OCI-LY7 (cell line): Measurements from ENCODE around the gene IMMP2L. TPM values are rescaled to one million over a fixed set of nuclear protein-coding genes. Genes with fewer than 3 reads are reported as not detected.

Experiments used
- BruUV-seq: library from RNA; stranded (reverse); fragments of 400-500 nt; replicated peaks from 2 replicates; lab custom pipeline; 2021; lab: Mats Ljungman, UMichigan
- CTCF ChIA-PET: fragments of 300-600 bp; sonication (Branson Sonifier 250); formaldehyde crosslinking; loops from one replicate; lab custom pipeline; 2022; ENCODE audit warnings: antibody characterized with exemption; ENCODE audit not compliant: unreplicated experiment; lab: Charles Lee
- POLR2A ChIA-PET: fragments of 300-600 bp; sonication (Branson Sonifier 250); formaldehyde crosslinking; loops from one replicate; lab custom pipeline; 2022; ENCODE audit warnings: antibody characterized with exemption; lab: Charles Lee
- DNase-seq: peaks from one replicate; pipeline ENCODE4 v3.0.0-alpha.2; 2015; ENCODE audit warnings: low spot score
- H2AFZ ChIP-seq: fragments of 200-600 bp; sonication (generic), shearing (Covaris generic); 2 replicates; pipeline ENCODE4 v1.6.1; 2014; ENCODE audit warnings: mild to moderate bottlenecking, antibody characterized with exemption, low read length, moderate library complexity
- H3K27ac ChIP-seq: fragments of 200-600 bp; sonication (generic); 2 replicates; pipeline ENCODE4 v1.5.1; 2014; ENCODE audit warnings: mixed run types, low read depth, mild to moderate bottlenecking, moderate library complexity, low read length, inconsistent platforms; ENCODE audit not compliant: poor library complexity, severe bottlenecking
- H3K36me3 ChIP-seq: fragments of 200-600 bp; sonication (generic); 2 replicates; pipeline ENCODE4 v1.6.1; 2014; ENCODE audit warnings: mild to moderate bottlenecking, antibody characterized with exemption, low read length, moderate library complexity, mixed read lengths; ENCODE audit not compliant: insufficient read depth
- H3K4me1 ChIP-seq: fragments of 200-600 bp; sonication (generic); 2 replicates; pipeline ENCODE4 v1.5.1; 2014; ENCODE audit warnings: mild to moderate bottlenecking, low read length; ENCODE audit not compliant: insufficient read depth, poor library complexity, severe bottlenecking
- H3K4me2 ChIP-seq: fragments of 200-600 bp; sonication (generic); 2 replicates; pipeline ENCODE4 v1.6.1; 2014; ENCODE audit warnings: mild to moderate bottlenecking, low read length
- H3K4me3 ChIP-seq: fragments of 200-600 bp; sonication (generic); 2 replicates; pipeline ENCODE4 v1.5.1; 2014; ENCODE audit warnings: mild to moderate bottlenecking, low read depth, low read length; ENCODE audit not compliant: poor library complexity, severe bottlenecking
- H3K79me2 ChIP-seq: fragments of 200-600 bp; sonication (generic); 2 replicates; pipeline ENCODE4 v1.6.1; 2016; ENCODE audit warnings: low read depth, mild to moderate bottlenecking, low read length, moderate library complexity, mixed read lengths; ENCODE audit not compliant: insufficient read depth
- H3K9me2 ChIP-seq: fragments of 200-600 bp; sonication (generic); 2 replicates; pipeline ENCODE4 v1.6.1; 2016; ENCODE audit warnings: mild to moderate bottlenecking, low read length, mixed read lengths; ENCODE audit not compliant: insufficient read depth
- H3K9me3 ChIP-seq: fragments of 200-600 bp; sonication (generic); 2 replicates; pipeline ENCODE4 v1.6.1; 2014; ENCODE audit warnings: mild to moderate bottlenecking, mixed run types, low read length, mixed read lengths
- H4K20me1 ChIP-seq: fragments of 200-600 bp; sonication (generic); 2 replicates; pipeline ENCODE4 v1.6.1; 2014; ENCODE audit warnings: mild to moderate bottlenecking, antibody characterized with exemption, low read length, moderate library complexity, mixed read lengths; ENCODE audit not compliant: insufficient read depth
- EZH2phosphoT487 ChIP-seq: fragments of 200-600 bp; sonication (generic); IDR thresholded peaks from 2 replicates; pipeline ENCODE4 v1.6.1; 2018; ENCODE audit warnings: low read depth, borderline replicate concordance, mild to moderate bottlenecking, mixed run types, antibody characterized with exemption, low read length, moderate library complexity, mixed read lengths
- intact Hi-C: fragments of 100-400 bp; cut with micrococcal nuclease; formaldehyde crosslinking; loops from one replicate; pipeline ENCODE4 v1.10.0; 2022; ENCODE audit not compliant: unreplicated experiment
- total RNA-seq, 2 experiments: library from RNA; depleted of rRNA in 1 of 2; stranded (reverse); fragments of >200 nt in 1 of 2; shearing (Covaris generic) in 1 of 2; gene quantifications; 2 replicates each; pipeline ENCODE4 v1.2.3, GENCODE V29; 2014 to 2022
- TF ChIP-seq, protein P1 (sequence below): fragments of 200-600 bp; sonication (generic); conservative IDR thresholded peaks from 2 replicates; pipeline ENCODE4 v1.5.1; 2014; ENCODE audit warnings: mild to moderate bottlenecking, antibody characterized with exemption, low read length, moderate library complexity, mixed read lengths

IMMP2L gene
- total RNA-seq, 2 experiments from 2014 or later = 8.0 to 25.4 TPM

GRCh38 chr7:111408724-111409123 lies 153.6 kb downstream of the IMMP2L start:
- no TSS peak for BruUV-seq
- intact Hi-C loops = no loop called here

GRCh38 chr7:111407258-111407657 lies 155.0 kb downstream of the IMMP2L start:
- no peaks in the 10 kb centered on the region for H3K9me3 ChIP-seq
- intact Hi-C loops = no loop called here
- TF ChIP-seq, protein P1, sequence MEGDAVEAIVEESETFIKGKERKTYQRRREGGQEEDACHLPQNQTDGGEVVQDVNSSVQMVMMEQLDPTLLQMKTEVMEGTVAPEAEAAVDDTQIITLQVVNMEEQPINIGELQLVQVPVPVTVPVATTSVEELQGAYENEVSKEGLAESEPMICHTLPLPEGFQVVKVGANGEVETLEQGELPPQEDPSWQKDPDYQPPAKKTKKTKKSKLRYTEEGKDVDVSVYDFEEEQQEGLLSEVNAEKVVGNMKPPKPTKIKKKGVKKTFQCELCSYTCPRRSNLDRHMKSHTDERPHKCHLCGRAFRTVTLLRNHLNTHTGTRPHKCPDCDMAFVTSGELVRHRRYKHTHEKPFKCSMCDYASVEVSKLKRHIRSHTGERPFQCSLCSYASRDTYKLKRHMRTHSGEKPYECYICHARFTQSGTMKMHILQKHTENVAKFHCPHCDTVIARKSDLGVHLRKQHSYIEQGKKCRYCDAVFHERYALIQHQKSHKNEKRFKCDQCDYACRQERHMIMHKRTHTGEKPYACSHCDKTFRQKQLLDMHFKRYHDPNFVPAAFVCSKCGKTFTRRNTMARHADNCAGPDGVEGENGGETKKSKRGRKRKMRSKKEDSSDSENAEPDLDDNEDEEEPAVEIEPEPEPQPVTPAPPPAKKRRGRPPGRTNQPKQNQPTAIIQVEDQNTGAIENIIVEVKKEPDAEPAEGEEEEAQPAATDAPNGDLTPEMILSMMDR = no peak
- TF ChIP-seq EZH2phosphoT487 = no peak
- no peak for DNase-seq
- H3K4me2 ChIP-seq = no peak overlapping the region
- H3K36me3 ChIP-seq = no peaks in the 10 kb centered on the region
- POLR2A ChIA-PET = interaction anchor here (0.6 kb wide), 1 partner anchor 81 kb away, joined by 3 read pairs; no protein-coding TSS in a partner anchor
- CTCF ChIA-PET = no interaction called here
- H3K4me1 ChIP-seq = no peaks in the 10 kb centered on the region
- no TSS peak for BruUV-seq
- no peaks in the 10 kb centered on the region for H3K9me2 ChIP-seq
- no peaks in the 10 kb centered on the region for H3K79me2 ChIP-seq
- no peak overlapping the region for H2AFZ ChIP-seq
- no peak overlapping the region for H3K27ac ChIP-seq
- no peak overlapping the region for H3K4me3 ChIP-seq
- H4K20me1 ChIP-seq = no peaks in the 10 kb centered on the region

More at GRCh38 chr7:111408724-111409123, 153.6 kb downstream of the IMMP2L start:
- ChIA-PET POLR2A (interaction anchor here (1.1 kb wide), 1 partner anchor 34 kb away, joined by 3 read pairs; no protein-coding TSS in a partner anchor), CTCF (no interaction called here)
- H3K9me3 ChIP-seq = no peaks in the 10 kb centered on the region
- H3K9me2 ChIP-seq = no peaks in the 10 kb centered on the region
- no peaks in the 10 kb centered on the region for H4K20me1 ChIP-seq
- TF ChIP-seq, protein P1 = no peak
- TF ChIP-seq EZH2phosphoT487 = no peak
- no peaks in the 10 kb centered on the region for H3K36me3 ChIP-seq
- H3K4me3 ChIP-seq = no peak overlapping the region
- no peak overlapping the region for H3K4me2 ChIP-seq
- no peaks in the 10 kb centered on the region for H3K4me1 ChIP-seq
- H2AFZ ChIP-seq = no peak overlapping the region
- DNase-seq = no peak
- H3K27ac ChIP-seq = no peak overlapping the region
- H3K79me2 ChIP-seq = no peaks in the 10 kb centered on the region

DNA sequence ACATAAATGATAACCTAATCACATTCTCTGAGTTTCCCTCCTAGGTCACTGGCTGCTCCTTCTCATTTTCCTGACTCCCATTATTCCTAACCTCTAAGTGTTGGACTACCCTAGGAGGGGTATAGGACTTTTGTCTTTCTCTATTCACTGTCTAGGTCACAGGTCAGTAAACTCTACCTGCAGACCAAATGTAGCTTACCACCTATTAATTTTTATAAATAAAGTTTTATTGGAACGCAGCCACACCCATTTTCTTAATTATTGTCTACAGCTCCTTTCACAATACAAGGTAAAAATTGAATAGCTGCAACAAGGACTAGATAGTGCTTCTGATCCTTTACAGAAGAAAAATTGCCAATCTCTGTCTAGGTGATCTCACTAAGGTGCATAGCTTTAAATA lies 156.7 kb downstream of the IMMP2L start:
- DNase-seq = no peak
- Histone ChIP-seq H3K36me3 (no peaks in the 10 kb centered on the region), H3K4me1 (no peaks in the 10 kb centered on the region), H4K20me1 (no peaks in the 10 kb centered on the region), H3K9me3 (no peaks in the 10 kb centered on the region), H3K9me2 (no peaks in the 10 kb centered on the region), H3K4me3 (no peak overlapping the region), H3K4me2 (no peak overlapping the region), H2AFZ (no peak overlapping the region), H3K79me2 (no peaks in the 10 kb centered on the region), H3K27ac (no peak overlapping the region)
- no peak for TF ChIP-seq EZH2phosphoT487
- TF ChIP-seq, protein P1 = no peak
- intact Hi-C loops = no loop called here
- no TSS peak for BruUV-seq
- POLR2A ChIA-PET = no interaction called here
- CTCF ChIA-PET = no interaction called here
